Fibroblast of gingiva (primary cell): ENCODE data around the gene HUS1.
"Not testable (repeated sequence)": the region's sequence is repeated elsewhere in the genome, so short reads cannot be mapped to it uniquely, and the experiment has no call there.

Source experiments
- DNase-seq: peaks from one replicate; pipeline ENCODE4 v3.0.0-alpha.2; 2011; ENCODE audit warnings: low read depth

HUS1 gene

DNA sequence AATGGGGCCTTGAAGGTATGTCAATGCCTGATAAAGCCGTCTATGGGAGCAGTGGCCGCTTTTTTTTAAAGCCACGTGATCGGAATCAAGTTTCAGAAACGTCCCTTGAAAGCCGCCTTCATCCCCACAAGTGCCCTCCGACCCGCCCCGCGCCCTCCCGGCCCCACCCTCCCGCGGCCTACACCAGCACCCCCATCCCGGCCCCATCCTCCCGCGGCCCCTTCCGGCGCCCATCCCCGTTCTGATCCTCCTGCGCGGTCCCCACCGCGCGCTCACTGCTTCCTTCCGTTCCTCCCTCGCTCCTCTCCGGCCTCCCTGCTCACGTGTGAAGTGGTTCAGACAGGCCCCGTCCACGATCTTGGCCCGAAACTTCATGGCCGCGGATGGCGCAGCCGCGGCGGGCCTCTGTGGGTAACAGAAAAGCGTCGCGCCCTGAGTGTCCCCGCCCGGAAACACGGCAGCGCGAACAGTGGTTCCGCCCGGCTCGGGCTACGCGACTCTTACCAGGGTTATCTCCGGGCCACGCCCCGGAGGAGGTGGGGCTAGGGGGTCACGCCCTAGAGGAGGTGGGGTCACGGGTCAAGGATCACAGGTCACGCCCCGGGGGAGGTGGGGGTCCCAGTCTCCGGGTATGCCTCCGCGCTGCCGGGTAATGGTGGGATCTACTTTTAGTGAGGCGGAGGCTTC lies at the start of gene HUS1:
Gene HUS1 (minus strand): TSS at position 471 of the 687 bp plus-strand sequence. CDS start 96 bp downstream, at position 375.
- peak; percentile 89 for DNase-seq

DNA sequence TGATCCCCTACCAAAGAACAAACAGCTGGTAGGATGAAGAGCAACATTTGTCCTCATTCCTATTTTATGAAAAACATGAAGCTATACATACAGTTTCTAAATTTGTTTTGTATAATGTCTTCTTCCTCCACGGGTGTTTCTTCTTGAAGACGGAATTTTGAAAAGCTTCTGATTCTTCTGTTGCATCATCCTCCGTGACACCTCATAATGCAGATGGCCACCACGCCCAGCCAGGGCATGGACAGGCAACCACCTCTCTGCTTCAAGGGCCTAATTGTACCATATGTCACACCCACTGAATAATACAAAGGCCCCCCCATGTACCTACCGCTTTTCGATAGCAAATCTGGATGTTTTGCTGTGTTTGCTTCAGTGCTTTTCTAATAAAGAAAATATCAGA lies 49.5 kb upstream of the HUS1 start, which contains the start of gene SUN3:
Gene SUN3 (minus strand): TSS at position 170 of the 400 bp plus-strand sequence. CDS start 169 bp downstream, at position 1.
- no peak for DNase-seq

DNA sequence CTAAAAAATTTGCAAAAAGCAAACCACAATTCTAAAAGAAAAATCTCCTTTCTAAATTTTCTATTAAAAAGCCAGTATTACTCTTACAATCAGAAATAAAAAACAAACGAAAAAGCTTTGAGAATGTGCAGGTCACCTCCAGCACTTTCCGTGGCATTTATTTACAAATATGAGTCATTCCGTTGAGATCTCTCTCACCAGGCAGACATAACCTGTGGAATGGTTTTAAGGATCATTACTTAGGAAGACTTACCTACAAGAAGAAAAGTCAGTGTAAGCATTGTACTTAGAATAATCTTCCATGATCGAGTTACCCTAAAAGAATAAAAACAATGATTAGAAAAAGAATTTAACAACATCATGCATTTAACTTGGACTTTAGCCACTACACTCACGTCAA lies 46.2 kb upstream of the HUS1 start:
- DNase-seq: no peak

DNA sequence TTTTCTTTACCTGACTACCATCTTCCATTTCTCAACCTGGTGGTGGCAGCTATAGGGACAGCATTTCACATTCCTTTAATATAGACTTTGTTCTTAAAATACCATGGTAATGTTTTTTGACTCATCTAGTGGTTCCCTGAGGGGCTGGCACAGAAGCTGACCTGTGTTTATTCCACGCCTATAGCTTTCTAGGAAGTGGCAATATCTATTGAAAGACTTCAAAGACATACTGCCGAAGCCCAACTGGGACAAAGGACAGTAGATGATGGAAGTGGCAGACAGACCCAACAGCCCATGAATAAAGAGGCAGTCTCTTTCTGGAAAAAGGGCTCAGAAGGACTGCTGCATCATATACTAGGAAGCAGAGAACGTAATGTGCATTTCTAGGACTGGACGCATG lies 38.3 kb upstream of the HUS1 start:
- DNase-seq: no peak

DNA sequence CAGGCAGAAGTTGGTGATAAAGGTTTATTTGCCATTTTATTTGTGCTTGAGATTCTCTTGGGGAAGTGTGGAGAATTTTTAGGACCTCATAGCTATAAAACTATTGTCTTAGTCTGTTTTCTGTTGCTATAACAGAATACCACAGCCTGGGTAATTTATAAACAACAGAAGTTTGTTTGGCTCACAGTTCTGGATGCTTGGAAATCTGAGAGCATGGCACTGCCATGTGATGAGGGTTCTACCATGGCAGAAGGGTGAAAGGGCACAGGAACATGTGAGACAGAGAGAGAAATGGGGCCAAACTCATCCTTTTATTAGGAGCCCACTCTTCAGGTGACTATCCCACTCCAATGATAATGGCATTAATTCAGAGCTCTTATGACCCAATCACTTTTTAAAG lies 37.2 kb upstream of the HUS1 start:
- DNase-seq: no peak

DNA sequence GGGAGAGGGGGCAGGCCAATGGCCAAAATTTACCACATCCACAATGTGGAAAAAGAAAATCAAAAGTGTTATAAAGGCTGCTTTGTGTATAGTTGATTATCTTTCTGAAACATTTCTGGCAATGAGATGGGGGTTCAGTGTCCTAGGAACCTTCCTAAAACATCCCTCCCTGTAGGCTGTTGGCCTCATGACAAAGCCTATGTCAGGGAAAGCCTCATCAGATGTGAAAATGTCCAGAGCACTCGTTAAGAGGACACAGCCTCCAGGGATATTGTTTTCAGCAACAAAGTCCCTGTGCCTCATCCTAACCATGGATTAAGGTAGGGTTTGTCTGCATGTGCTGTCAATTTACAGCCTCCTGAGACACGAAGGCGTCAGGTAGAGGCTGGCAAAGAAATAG lies 32.5 kb upstream of the HUS1 start:
- no peak for DNase-seq

DNA sequence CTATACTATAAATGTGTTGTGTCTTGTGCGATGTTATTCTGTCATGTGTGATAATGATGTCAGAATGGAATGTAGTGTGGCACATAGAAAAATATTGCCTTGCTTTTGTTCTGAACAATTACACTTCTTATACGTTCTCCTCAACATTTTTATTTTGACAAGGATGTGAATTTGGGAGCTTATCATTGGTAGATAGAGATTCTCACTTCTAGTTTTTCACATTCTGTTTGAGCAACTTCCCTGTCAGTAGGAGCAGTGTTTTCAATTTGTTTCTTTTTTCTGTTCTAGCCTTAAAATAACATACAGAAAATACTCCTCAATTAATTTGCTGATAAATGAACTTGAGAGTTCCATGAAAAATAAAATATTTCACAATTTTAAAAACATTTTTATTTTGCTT lies 31.9 kb upstream of the HUS1 start:
- DNase-seq: no peak

- no peak for DNase-seq
These were observed 30.5 kb upstream of the HUS1 start for GRCh38 chr7:48009954-48010353.

- no peak for DNase-seq
These were observed 29.8 kb upstream of the HUS1 start for GRCh38 chr7:48009257-48009656.

DNA sequence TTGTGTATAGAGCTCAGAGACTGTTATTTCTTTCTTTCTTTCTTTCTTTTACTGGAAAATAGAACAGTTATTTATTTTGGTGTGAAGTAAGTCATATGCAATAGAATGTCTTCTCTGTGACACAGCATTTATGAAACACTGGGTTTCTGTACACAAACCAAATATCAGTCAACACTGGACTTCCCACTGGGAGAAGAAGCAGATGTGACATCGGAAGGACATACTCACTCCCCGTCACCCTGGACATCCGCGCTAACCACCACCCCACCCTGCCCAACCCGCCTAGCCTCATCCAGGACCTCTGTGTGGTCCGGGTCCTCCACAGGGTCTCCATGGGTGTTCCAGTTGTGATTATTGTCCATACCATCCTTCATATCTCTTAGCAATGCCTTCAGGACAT lies 27.5 kb upstream of the HUS1 start:
- no peak for DNase-seq

DNA sequence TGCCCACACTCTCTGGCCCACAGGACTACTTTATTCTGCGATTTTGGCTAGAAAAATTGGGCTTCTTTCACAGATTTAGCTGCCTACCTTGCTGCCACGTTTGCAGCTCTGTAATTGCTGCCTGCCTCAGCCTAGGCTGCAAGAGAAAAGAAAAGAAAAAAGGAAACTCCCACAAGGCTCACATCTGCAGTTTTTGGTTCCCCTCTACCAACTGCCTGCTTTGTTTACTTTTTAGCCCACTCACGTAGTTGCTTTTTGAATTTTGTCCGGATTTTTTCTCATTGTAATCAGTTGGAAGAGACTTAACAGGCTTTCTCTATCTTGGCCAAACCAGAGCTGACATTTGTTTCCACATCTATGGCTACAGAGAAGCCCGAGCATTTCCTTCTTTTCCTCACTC lies 25.2 kb upstream of the HUS1 start:
- no peak for DNase-seq

DNA sequence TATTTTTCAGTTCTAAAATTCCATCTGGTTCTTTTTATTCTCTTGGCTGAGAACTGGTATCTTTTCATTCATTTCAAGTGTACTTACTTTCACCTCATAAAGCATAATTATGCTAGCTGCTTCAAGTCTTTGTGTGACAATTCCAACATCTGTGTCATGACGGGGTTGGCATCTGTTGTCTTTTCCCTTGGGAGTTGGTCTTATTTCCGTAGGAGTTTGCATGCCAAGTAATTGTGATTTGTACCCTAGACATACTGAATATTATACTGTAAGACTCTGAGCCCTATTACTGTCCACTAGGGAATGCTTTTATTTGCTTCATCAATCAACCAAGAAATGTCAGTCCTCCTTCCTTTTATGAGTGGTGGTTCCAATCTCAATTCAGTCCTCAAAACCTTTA lies 24.6 kb upstream of the HUS1 start:
- no peak for DNase-seq

DNA sequence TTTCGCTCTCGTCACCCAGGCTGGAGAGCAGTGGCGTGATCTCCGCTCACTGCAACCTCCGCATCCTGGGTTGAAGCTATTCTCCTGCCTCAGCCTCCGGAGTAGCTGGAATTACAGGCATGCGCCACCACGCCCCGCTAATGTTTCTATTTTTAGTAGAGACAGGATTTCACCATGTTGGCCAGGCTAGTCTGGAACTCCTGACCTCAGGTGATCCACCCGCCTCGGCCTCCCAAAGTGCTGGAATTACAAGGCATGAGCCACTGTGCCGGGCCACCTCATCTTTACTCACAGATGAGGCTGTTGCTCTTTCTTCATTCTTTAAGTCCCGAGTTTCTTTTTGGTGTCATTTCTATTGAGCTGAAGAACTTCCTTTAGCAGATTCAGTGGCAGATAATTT lies 20.7 kb upstream of the HUS1 start:
- DNase-seq: not testable (repeated sequence)

- no peak for DNase-seq
These were observed 20.0 kb upstream of the HUS1 start for GRCh38 chr7:47999413-47999812.

DNA sequence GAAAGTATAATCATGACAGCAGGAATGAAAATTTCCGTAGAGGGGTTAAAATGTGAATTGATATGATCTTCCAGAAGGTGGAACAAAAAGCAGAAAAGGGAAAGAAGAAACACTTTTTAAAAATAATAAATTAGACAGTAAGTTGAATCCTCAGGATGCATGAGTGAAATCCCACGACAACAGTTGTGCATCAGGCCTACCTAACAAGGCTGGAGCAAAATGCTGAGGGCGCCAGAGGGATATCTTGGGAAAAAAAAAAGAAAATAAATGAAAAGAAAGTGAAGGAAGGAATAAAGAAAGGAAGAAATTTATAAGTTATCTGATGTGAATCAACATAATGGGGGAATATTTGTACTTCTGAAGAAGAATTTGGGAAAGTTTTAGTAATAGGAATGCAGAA lies 13.0 kb upstream of the HUS1 start:
- DNase-seq: no peak

DNA sequence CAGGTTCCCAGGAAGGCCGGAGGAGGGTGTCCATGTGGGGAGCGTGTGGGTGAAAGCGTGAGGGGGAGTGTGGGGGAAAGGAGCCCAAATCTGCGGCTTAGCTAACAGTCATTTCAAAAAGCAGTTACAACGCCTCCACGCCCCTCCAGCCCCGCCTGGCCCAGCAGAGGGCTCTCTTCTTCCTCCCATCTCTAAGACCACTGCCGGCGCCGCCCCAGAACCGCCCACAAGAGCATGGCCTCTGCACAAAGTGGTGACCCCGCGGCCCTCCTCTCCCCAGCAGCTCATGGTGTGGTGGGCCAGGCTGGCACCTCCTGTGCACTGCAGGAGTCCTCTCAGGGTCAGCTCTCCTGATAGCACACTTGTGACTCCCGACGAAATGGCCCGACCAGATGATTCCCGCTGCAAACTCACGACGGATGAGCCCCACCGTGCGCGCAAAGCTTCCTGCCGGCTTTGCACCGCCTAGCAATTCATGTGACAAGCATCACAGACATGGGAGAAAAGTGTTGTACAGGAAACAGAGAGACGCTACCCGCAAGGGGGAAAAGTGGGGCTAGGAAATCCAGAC lies 12.4 kb upstream of the HUS1 start:
- DNase-seq: peak; percentile 73

DNA sequence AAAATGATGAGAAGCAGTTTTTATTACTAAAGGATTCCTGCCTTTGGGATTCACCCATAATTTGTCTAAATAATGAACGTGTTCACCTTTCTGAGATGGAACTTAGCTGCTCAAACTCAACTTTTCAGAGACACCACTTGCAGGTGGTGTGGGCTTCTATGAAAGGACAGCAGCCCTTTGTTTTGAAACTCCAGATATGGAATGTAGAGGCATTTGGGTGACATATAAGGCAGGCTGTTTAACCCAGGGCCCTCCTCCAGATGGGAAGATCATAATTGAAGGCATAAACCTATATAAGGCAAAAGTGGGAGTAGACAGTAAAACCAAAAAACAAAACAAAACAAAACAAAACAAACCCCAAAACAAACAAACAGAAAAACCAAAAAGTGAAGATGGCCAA lies 11.9 kb upstream of the HUS1 start:
- no peak for DNase-seq

DNA sequence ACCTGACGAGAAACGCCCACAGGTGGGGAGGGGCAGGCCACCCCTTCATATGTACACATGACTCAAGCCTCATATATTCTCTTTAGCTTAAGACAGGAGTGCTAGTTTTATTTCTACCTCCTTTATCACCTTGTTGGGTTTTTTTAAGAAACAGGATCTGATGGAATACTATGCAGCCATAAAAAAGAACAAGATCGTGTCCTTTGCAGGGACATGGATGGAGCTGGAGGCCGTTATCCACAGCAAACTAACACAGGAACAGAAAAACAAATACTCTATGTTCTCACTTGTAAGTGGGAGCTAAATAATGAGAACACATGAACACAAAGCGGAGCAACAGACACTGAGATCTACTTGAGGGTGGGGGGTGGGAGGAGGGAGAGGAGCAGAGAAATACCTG lies 11.2 kb upstream of the HUS1 start:
- DNase-seq: no peak

- DNase-seq: not testable (repeated sequence)
These were observed 10.4 kb upstream of the HUS1 start for GRCh38 chr7:47989607-47990400.

DNA sequence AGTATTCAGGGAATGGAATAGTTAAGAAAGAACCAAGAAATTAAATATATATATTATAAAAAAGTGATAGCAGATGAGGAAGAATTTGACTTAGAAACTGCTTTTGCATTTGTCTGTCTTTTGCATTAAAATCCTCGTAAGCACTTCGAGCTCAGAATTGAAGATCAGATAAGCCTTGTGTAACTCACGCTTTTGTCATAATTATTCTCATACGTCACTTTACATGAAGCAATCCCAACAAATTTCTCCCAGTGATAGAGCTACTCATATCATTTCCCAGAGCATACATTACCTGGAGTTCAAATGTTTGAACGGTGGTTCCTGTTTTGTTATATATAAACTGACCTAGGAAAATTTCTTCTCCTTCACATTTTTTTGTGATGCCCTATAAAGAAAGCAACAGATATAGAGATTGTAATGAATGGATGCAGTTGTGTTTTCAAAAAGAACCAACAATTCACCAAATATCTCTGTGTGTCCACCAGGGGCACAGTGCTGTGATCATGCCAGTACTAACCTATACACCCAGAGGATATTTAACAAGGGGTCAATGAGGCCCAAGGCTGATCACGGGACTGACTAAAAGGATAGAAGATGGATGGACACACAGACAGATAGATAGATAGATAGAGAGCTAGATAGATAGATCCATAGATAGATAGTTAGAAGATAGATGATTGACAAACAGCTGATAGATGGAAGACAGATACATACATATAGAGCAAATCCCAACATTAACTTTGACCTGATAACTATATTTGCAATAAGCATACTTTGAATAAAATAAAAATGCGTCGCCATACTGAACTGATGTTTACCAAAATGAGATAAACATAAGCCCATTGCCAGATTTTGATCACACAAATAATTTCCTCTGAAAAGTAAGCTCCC lies 9.3 kb upstream of the HUS1 start:
- no peak for DNase-seq

GRCh38 chr7:47982610-47983009 lies 3.2 kb upstream of the HUS1 start:
- no peak for DNase-seq

DNA sequence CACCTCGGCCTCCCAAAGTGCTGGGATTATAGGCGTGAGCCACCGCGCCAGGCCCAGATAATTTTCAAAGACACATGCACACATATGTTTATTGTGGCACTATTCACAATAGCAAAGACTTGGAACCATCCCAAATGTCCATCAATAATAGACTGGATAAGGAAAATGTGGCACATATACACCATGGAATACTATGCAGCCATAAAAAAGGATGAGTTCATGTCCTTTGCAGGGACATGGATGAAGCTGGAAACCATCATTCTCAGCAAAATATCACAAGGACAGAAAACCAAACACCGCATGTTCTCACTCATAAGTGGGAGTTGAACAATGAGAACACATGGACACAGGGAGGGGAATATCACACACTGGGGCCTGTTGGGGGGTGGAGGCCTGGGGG lies 1.2 kb upstream of the HUS1 start:
- DNase-seq: not testable (repeated sequence)
